Fibroblast of skin of left quadriceps (primary cell): ENCODE measurements around the gene GJC1.
"Not testable (repeated sequence)": the region's sequence is repeated elsewhere in the genome, so short reads cannot be mapped to it uniquely, and the experiment has no call there.

Experiments used
- DNase-seq, 2 experiments: peaks; one replicate each; pipeline ENCODE4 v3.0.0-alpha.2; 2013; ENCODE audit warnings: low read depth in 2 of 2

The GJC1 gene

GRCh38 chr17:44844390-44844830, 14.3 kb upstream of the GJC1 start:
- no peak for DNase-seq

GRCh38 chr17:44842748-44843147, 12.7 kb upstream of the GJC1 start:
- DNase-seq = no peak

GRCh38 chr17:44840936-44841335, 10.8 kb upstream of the GJC1 start:
- DNase-seq = no peak

- DNase-seq = no peak
Measured at GRCh38 chr17:44840274-44840673, 10.2 kb upstream of the GJC1 start.

- no peak for DNase-seq
Measured at GRCh38 chr17:44837196-44837595, 7.1 kb upstream of the GJC1 start.

- DNase-seq = no peak
Measured at GRCh38 chr17:44832805-44833204, 2.7 kb upstream of the GJC1 start.

GRCh38 chr17:44831371-44831770, 1.3 kb upstream of the GJC1 start:
- DNase-seq = no peak

- DNase-seq = no peak
Measured at GRCh38 chr17:44830359-44831288, 537 bp upstream of the GJC1 start.

GRCh38 chr17:44828919-44829522, 1.1 kb downstream of the GJC1 start:
- DNase-seq = no peak

- DNase-seq = no peak
Measured at GRCh38 chr17:44827863-44828262, 2.2 kb downstream of the GJC1 start.

- DNase-seq = no peak
Measured at GRCh38 chr17:44826123-44826790, 3.8 kb downstream of the GJC1 start.

GRCh38 chr17:44825236-44825635, 4.9 kb downstream of the GJC1 start:
- DNase-seq = not testable (repeated sequence)

GRCh38 chr17:44820631-44821212, 9.4 kb downstream of the GJC1 start:
- peak; percentile 92 for DNase-seq

GRCh38 chr17:44818508-44818907, 11.6 kb downstream of the GJC1 start:
- DNase-seq = not testable (repeated sequence)

GRCh38 chr17:44812263-44812662, 17.8 kb downstream of the GJC1 start:
- DNase-seq = no peak

GRCh38 chr17:44808656-44809388, 21.3 kb downstream of the GJC1 start:
- not testable (repeated sequence) for DNase-seq

GRCh38 chr17:44808156-44808555, 21.9 kb downstream of the GJC1 start:
- DNase-seq = no peak

GRCh38 chr17:44807817-44808155, 22.3 kb downstream of the GJC1 start:
- peak; percentile 78 to 81 for DNase-seq

GRCh38 chr17:44807093-44807816, 22.8 kb downstream of the GJC1 start:
- no peak for DNase-seq

- DNase-seq = peak in 1 of 2 experiments; percentile 39
Measured at GRCh38 chr17:44804302-44805089, 25.6 kb downstream of the GJC1 start.
